OCI-M2 (cell line): ENCODE data around the gene ZNF850.
A peak's percentile ranks its signal among the peaks of the same experiment; 100 is the strongest.
"Not testable (repeated sequence)": the region's sequence is repeated elsewhere in the genome, so short reads cannot be mapped to it uniquely, and the experiment has no call there.

Source experiments
- DNase-seq: peaks from one replicate; lab custom pipeline; 2025; ENCODE audit not compliant: unreplicated experiment; lab: John Stamatoyannopoulos, UW

Gene ZNF850

DNA sequence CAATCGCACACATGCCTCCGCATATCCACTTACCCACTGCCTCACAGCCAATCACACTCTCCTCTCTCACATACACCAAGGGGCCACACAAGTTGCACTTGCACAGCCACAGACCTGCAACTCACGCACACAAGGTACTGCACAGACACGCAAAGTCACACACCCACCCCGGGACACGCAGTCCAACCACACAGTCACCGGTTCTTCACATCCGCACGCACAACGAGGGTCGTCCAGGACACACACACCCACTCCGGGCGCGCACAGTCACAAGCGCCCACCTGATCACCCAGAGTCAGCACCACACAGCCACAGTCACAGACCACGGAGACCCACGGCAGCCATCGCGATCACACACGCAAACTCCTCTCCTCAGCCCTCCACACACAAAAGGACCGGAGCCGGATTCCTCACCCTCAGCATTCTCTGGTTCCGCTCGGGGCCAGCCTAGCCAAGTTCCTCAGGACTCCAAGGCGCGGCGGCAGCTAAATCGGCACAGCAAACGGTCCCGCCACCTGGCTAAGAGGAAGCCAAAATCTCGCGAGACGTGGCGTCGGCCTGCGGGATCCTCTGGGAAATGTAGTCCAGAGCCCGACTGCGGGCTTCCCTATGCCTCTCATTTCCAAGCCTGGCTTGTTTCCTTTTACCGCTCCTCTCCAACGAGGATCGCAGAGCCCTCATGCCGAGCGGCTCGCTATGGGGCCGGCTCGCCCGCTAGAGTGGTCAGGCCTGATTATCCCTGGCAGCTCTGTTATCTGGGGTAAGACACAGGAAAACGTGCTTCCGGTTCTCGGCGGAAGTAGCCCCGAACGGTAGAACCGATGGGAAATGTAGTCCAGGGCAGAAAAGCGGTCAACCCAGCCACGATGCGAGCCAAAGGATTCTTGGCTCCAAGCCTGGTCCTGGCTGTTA lies at the start of gene ZNF850:
Gene ZNF850 (minus strand): TSS at position 497 of the 912 bp plus-strand sequence. CDS start 10,201 bp downstream, outside the sequence.
- DNase-seq, result peak; percentile 100

DNA sequence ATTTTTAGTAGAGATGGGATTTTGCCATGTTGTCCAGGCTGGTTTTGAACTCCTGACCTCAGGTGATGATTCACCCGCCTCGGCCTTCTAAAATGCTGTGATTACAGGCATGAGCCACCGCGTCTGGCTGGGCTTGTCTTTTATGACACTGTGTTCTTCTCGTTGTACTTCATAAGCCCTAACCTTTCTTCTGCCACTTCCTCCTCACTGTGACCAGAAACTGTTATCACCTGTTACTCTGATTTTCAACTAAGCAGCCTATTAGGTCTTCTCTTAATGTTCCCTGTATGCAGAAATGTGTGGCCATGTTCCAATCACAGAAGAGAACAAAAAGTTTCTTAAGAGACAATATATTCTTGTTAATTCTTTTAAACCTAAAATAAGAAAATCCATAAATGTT lies 49.2 kb upstream of the ZNF850 start:
- DNase-seq, result no peak

DNA sequence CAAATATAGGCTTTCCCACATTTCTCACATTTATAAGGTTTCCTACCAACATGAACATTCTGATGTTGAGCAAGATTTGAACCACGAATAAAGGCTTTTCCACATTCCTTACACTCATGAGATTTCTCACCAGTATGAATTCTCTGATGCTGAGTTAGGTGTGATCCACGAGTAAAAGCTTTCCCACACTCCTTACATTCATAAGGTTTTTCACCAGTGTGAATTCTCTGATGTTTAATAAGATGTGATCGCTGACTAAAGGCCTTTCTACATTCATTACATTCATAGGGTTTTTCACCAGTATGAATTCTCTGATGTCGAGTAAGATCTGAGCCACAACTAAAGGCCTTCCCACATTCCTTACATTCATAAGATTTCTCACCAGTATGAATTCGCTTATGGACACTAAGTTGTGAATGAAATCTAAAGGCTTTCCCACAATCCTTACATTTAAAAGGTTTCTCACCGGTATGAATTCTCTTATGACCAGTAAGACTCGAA lies 46.6 kb upstream of the ZNF850 start:
- no peak for DNase-seq

DNA sequence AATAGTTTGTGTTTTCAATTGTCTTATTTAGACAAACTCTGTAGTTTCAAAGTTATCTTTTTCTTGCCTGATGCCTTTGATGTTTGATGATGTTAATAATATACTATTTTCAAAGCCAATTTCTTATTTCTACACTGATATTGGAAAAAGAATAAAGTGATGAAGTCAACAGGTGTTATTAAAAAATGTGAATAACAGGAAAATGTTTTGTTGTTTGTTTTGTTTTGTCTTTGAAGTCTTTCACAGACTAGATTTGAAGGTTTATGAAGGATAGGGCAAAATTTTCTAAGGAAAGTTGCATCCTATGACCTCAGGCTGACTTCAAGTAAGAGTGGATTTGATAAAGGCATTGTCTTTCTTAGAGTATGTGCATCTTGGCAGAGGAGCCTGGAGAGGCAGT lies 34.4 kb upstream of the ZNF850 start:
- no peak for DNase-seq

DNA sequence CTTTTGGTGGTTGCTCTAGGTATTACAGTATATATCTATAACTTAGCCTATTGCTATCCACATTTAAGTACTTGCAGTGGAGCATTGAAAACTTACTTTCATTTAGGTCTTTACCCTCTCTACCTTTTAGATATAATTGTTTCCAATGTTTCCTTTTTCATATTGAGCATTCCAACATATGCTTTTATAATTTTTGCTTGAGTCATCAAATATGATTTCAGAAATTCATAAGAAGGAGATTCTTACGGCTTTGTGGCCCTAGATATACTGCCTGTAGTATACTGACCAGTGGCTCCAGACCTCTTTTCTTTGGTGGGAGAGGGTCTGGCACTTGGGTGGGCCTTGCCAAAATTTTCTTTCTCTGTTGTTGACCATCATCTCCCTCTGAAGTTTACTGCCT lies 32.8 kb upstream of the ZNF850 start:
- no peak for DNase-seq

DNA sequence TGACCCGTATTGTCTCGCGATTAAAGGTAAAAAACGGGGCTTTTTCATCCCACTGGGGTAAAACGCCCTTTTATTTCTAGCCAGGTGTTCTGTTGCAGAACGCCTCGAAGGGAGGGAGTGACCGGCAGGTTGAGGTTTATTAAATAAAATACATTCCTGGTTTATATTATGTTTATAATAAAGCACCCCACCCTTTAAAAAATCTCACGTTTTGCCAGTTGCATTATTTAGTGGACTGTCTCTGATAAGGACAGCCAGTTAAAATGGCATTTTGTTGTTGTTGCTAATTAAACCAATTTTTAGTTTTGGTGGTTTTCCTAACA lies 25.1 kb upstream of the ZNF850 start:
- DNase-seq, result no peak

DNA sequence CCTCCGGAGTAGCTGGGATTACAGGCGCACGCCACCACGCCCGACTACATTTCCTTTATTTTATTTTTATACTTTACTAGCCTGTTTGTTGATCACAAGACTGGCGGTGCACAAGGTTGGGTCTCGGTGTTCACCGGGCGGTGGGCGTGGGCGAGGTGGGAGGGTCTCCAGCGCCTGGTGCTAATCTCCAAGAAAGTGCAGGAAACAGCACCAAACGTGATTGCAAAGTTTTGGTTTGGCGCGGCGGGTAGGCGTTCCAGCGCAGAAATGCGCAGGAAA lies 24.0 kb upstream of the ZNF850 start:
- no peak for DNase-seq

DNA sequence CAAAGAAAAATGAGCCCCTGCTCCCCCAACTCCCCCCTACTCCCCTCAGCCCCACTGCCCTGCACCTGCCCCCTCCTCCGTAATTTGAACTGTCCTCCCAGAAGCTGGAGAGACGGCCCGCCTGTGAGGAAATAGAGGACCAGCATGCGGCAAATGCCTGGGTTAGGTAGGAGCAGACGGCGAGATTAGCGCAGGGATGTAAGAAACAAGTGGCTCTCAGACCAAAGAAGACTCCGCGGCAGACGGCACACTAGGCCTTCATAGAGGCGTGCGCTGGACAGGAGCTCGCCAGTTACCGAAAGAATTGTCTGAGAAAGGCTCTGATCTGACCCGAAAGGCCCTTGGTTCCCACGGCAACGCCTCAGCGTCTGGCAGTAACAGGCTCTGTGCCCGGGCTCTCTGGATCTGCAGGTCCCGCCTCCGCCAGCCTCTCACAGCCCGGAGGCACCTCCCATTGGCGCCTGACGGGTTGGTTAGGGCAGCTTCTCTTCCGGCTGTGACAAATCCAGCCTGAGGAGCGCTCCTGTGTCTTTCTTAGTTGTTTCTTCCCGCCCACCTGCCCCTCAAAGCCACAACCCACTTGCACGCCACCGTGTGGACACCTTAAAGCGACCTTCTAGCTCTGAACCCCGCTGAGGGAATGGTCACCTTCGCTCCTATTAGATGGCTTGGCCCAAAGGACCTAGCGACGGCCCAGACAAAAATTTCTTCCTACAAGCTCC lies 19.0 kb upstream of the ZNF850 start:
- peak; percentile 90 for DNase-seq

DNA sequence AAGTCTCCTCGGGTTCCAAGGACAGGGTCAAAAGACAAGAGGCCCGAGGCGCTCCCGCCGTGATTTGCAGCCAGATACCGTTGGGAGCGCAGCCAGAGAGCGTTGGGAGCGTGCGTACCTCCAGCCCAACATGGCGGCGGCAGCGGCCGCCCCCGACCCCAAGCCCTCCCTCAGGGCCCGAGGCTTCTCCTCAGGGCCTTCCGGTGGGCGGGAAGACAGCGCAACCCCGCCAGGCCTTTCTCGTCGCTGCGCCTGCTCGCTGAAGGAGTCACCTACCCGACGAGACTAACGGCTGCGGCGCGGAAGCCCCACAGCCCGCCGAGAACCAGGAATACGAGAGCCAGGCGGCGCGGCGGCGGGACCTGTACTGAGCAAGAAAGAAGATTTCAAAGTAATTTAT lies 3.2 kb upstream of the ZNF850 start:
- DNase-seq, result peak; percentile 87

DNA sequence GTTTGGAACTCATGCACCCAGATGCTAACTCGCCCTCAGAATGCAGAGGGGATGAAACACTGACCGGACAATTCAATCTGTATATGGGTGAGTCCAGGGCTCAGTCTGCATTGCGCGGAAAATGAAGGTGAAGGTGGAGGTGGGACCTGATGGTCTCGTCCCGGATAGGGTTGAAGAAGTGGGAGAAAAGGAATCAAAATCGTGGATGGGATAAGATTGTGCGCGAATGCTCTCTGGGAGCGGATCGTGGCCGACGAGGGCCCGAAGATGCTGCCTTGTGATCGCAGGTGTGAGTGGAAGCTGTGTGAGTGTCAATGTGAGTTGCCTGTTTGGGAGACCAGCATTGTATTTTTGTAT lies 594 bp upstream of the ZNF850 start:
- DNase-seq, result peak; percentile 98

DNA sequence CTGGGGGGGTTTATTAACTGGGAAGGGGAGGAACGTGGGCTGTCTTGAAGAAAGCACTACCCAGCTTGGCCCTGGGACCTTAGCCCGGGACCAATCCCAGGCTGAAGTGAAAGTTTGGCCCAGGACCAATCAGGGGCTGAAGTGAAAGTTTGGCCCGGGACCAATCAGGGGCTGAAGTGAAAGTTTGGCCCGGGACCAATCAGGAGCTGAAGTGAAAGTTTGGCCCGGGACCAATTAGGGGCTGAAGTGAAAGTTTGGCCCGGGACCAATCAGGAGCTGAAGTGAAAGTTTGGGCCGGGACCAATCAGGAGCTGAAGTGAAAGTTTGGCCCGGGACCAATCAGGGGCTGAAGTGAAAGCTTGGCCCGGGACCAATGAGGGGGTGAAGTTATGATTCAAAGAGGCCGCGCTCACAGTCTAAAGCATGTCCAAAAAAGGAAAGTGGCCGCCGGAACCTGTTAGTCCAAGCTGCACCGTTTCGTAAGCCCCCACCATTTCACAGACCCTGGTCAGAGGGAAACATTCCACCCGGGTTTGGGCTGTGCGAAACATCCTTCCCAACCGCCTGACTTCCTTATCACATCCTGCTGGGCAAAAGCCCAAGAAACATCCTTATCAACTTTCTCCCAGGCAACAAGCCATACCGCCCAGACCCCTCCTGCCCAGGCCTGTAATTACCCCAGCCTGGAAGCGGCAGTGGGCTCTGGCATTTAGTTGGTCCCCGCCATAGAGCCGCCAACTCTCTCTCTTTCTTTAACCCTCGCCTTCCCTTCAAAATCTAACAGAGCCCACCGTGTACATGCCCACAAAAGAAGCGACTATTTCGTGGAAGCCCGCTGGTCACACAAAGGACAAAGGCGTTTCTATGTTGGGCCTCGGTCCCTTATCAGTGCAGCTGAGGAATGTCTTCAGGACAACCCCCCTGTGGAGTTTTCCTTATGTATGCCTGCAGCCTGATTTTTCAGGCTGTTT lies 1.1 kb downstream of the ZNF850 start:
- peak; percentile 98 for DNase-seq

DNA sequence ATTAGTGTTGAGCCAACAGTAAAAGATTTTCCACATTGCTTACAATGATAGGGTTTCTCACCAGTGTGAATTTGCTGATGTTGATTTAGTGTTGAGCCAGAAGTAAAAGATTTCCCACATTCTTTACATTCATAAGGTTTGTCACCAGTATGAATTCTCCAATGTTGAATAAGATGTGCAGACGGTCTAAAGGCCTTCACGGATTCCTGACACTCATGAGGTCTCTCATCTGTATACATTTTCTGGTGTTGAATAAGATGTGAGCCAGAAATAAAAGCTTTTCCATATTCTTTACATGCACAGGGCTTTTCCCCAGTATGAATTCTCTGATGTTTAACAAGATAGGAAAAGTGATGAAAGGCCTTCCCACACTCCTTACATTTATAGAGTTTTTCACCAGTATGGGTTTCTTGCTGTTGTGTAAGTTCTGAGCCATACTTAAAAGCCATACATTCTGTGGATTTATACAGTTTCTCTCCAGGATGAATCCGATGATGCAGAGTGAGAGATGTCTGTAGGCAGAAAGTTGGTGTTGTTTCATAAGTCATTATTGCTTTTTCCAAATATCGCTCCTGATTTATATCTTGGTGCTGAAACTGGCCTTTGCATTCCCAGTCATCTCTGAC lies 22.4 kb downstream of the ZNF850 start:
- no peak for DNase-seq

DNA sequence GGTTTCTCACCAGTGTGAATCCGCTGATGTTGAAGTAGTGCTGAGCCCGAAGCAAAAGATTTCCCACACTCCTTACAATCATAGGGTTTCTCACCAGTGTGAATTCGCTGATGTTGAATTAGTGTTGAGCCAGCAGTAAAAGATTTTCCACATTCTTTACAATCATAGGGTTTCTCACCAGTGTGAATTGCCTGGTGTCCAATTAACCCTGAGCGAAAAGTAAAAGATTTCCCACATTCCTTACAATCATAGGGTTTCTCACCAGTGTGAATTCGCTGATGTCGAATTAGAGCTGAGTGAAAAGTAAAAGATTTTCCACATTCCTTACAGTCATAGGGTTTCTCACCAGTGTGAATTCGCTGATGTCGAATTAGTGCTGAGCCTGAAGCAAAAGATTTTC lies 23.0 kb downstream of the ZNF850 start:
- DNase-seq, result not testable (repeated sequence)

DNA sequence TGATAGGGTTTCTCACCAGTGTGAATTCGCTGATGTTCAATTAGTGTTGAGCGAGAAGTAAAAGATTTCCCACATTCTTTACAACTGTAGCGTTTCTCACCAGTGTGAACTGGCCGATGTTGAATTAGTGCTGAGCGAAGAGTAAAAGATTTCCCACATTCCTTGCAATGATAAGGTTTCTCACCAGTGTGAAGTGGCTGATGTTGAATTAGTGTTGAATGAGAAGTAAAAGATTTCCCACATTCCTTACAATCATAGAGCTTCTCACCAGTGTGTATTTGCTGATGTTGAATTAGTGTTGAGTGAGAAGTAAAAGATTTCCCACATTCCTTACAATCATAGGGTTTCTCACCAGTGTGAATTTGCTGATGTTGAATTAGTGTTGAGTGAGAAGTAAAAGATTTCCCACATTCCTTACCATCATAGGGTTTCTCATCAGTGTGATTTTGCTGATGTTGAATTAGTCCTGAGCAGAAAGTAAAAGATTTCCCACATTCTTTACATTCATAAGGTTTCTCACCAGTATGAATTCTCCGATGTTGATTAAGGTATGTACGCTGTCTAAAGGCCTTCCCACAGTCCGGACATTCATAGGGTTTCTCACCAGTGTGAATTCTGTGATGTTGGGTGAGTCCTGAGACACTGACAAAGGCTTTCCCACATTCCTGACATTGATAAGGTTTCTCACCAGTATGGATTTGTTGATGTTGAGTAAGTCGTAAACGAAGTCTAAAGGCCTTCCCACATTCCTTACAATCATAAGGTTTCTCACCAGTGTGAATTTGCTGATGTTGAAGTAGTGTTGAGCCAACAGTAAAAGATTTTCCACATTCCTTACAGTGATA lies 24.0 kb downstream of the ZNF850 start:
- DNase-seq, result no peak

DNA sequence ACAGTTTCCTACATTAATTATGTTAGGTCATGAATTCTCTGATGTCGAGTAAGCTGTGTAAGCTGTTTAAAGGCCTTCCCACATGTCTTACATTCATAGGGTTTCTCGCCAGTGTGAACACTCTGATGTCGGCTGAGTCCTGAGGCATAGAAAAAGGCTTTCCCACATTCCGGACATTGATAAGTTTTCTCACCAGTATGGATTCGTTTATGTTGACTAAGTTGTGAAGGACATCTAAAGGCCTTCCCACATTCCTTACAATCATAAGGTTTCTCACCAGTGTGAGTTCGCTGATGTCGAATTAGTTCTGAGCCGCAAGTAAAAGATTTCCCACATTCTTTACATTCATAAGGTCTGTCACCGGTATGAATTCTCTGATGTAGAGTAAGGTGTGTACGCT lies 24.9 kb downstream of the ZNF850 start:
- no peak for DNase-seq

DNA sequence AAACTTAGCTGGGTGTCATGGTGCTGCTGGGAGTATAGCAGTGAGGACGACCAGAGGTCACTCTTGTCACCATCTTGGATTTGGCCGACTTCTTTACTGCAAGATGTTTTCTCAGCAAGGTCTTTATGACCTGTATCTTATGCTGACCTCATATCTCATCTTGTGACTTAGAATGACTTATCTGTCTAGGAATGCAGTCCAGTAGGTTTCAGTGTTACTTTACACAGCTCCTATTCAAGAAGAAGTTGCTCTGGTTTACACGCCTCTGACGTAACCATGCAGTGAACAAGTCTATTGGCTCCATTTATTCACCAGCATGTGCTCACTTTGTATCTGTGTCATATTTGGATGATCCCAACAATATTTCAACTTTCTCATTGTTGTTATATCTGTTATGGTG lies 26.7 kb downstream of the ZNF850 start:
- no peak for DNase-seq

DNA sequence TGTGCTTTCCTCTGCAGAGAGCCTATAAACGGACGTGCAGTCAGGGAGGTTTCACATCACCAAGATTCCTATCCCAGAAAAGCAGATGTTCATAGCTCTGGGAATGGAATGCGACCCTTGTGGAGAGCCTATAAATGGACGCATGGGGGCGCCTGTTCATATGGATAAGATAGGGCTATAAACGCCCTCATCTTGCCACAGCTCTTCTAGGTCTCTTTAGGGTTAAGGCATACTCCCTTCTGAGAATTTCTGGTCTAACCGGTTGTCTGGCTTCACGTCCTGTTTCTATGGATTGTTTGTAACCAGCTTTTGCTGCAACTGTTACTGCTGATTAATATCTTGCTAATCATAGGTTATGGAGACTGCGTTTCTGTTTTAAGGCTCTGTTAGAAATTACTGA lies 36.4 kb downstream of the ZNF850 start:
- not testable (repeated sequence) for DNase-seq

DNA sequence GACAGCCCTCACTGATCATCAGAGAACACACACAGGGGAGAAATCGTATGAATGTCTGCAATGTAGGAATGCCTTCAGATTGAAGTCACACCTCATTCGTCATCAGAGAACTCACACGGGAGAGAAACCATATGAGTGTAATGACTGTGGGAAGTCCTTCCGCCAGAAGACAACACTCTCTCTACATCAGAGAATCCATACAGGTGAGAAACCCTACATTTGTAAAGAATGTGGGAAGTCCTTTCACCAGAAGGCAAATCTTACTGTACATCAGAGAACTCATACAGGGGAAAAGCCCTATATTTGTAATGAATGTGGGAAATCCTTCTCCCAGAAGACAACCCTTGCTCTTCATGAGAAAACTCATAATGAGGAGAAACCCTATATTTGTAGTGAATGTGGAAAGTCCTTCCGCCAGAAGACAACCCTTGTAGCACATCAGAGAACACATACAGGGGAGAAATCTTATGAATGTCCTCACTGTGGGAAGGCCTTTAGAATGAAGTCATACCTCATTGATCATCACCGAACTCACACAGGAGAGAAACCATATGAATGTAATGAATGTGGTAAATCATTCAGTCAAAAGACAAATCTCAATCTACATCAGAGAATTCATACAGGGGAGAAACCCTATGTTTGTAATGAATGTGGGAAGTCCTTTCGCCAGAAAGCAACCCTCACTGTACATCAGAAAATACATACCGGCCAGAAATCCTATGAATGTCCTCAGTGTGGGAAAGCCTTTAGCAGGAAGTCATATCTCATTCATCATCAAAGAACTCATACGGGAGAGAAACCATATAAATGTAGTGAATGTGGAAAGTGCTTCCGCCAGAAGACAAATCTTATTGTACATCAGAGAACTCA lies 52.7 kb downstream of the ZNF850 start:
- no peak for DNase-seq

DNA sequence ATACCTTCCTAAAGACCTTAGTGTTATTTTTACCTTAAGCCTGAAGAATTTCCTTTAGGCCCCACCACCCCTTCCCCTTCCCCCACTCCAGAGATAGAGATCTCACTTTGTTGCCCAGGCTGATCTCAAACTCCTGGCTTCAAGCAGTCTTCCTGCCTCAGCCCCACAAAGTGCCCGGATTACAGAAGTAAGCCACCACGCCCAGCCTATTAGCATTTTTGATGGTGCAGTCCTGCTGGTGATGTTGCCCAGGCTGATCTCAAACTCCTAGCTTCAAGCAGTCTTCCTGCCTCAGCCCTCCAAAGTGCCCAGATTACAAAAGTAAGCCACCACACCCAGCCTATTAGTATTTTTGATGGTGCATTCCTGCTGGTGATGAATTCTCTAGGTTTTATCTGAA lies 63.2 kb downstream of the ZNF850 start:
- no peak for DNase-seq
